GM18517 (cell line): ENCODE measurements around the gene SENP2.

Experiments
- ATAC-seq: cut with Tn5 transposase; IDR thresholded peaks from one replicate; pipeline ENCODE4 v1.9.1; 2021; ENCODE audit warnings: mild to moderate bottlenecking, moderate library complexity; ENCODE audit not compliant: unreplicated experiment

Gene SENP2

GRCh38 chr3:185678027-185678426, 91.9 kb downstream of the SENP2 start:
- no peak for ATAC-seq

- ATAC-seq, result no peak
These were observed 94.1 kb downstream of the SENP2 start for GRCh38 chr3:185680231-185680630.
